HG02981 (cell line): Measurements from ENCODE around the gene INA.

Experiments
- ATAC-seq: cut with Tn5 transposase; IDR thresholded peaks from one replicate; pipeline ENCODE4 v1.9.1; 2021; ENCODE audit warnings: mild to moderate bottlenecking, moderate library complexity; ENCODE audit not compliant: unreplicated experiment

The INA gene

GRCh38 chr10:103265717-103266329 is 11.1 kb upstream of the INA start:
- no peak for ATAC-seq

GRCh38 chr10:103273041-103273441 is 3.9 kb upstream of the INA start:
- ATAC-seq: no peak

- no peak for ATAC-seq
These were observed 565 bp upstream of the INA start for GRCh38 chr10:103276251-103276895.

DNA sequence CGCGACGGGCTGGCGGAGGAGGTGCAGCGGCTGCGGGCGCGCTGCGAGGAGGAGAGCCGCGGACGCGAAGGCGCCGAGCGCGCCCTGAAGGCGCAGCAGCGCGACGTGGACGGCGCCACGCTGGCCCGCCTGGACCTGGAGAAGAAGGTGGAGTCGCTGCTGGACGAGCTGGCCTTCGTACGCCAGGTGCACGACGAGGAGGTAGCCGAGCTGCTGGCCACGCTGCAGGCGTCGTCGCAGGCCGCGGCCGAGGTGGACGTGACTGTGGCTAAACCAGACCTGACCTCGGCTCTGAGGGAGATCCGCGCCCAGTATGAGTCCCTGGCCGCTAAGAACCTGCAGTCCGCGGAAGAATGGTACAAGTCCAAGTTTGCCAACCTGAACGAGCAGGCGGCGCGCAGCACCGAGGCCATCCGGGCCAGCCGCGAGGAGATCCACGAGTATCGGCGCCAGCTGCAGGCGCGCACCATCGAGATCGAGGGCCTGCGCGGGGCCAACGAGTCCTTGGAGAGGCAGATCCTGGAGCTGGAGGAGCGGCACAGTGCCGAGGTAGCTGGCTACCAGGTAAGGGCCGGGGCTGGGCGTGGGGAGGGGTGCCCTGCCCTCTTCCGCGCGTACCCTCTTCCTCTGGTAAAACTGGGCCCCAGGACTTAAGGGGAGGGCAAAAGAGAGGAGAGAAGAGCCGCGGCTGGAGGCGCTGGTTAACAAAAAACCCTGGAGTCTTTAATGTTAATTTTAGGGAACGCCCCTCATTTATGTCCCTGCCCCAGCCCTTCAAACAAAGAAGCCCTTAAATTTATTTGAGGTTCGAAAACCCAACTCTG is 987 bp downstream of the INA start:
- no peak for ATAC-seq

DNA sequence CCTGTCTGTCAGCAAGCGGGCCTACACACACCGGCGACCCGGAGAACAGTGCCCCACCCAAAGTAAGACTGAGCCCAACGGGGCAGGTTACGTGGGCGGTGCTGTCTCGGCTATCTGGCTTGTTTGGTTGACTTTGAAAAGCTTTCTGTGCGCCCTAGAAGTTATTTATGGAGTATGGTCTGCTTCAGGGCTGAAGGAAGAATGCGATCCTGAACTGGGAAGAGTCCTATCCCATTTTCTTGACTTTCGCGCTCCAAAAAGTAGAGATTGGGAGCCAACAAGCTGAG is 1.5 kb downstream of the INA start:
- no peak for ATAC-seq

GRCh38 chr10:103278862-103279298 is 1.9 kb downstream of the INA start:
- no peak for ATAC-seq

DNA sequence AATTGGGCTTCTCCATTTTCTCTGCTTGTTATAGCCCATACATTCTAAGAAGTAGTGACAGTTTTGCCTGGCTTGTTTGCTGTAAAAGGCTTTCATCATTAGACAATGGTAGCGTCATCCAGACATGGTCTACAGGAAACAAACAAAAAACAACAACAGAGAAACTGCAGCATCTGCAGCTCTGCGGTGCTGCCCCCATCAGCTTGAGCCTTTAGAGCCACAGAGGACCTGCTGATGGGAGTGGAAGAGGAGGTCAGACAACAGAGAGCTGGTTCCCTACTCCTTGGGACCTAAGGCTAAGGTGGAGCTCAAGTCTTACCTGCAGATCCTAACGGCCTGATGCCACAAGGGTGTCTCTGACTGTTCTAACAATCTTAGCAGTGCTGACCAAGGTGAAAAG is 3.1 kb downstream of the INA start:
- no peak for ATAC-seq

DNA sequence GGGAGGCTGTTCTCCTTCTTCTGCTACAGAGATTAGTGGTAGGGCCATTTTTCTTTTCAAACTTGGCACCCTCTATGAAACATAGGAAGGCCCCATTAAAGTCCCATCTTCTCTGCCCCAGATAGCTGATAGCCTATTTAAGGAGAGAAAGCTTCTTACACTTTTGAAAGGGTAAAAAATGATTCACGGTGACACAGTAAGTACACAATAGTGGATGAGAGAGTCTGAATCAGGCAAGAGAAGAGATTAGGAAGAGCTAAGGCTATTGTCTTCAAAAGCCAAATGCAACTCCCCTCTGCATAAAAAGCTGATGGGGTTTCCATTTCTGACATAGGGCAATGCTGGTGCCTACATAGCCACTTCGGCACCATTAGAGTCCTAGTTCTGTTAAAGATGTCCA is 3.6 kb downstream of the INA start:
- ATAC-seq: no peak

DNA sequence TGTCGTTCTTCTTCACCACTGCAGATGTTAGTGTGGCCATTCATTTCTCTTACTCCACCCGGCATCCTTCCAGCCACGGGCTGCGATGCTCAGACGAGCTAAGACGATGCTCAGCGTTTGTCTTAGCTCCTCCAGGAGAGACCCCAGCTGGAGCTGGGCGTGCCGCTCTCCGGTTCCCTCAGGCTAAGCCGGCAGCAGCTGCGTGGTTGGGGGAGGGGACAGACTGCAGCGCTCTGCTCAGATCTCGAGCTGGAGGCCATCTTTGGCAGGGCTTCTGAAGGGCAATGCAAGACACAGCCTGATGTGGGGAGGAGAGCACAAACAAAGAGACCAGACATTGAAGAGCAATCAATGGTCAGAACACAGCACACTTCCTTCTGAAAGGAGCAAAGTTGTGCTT is 4.8 kb downstream of the INA start:
- ATAC-seq: no peak

GRCh38 chr10:103282961-103283360 is 6.0 kb downstream of the INA start:
- no peak for ATAC-seq

GRCh38 chr10:103284170-103284569 is 7.2 kb downstream of the INA start:
- ATAC-seq: no peak

DNA sequence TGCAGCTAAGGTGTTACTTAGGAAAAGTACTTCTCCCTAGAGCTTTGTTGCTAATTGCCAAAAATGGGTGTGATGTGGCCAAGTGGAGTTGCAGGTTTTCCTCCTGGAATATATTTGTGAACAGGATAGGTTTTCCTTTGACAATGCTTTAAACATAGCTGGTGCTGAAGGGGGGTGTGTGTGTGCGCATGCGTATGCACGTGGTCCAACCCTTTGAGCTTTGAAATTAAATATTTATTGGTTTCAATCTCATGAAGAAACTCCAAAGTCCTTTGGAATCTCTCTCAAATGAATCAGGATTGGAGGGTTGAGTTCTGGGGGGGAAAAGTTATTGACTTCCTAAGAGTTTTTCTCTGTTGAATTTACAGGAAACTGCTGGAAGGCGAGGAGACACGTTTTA is 11.1 kb downstream of the INA start:
- no peak for ATAC-seq

DNA sequence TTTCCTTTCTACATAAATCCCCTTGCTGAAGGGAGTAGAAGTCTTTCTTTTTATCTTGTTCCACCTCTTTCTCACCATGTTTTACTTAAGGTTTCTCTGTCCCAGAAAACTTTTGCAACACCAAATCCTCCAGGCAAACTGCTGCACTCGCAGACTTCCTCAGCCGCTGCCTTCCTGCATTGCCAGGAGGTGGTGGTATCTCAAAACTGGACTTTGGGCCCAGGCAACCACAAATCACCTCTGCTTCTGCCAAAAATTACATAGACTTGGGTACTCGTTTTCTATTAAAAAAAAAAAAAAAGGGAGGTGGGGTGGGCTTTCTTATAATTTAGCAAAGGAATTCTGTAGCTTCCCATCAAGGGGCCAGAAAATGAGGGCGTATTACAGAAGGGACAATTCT is 14.7 kb downstream of the INA start:
- ATAC-seq: no peak

DNA sequence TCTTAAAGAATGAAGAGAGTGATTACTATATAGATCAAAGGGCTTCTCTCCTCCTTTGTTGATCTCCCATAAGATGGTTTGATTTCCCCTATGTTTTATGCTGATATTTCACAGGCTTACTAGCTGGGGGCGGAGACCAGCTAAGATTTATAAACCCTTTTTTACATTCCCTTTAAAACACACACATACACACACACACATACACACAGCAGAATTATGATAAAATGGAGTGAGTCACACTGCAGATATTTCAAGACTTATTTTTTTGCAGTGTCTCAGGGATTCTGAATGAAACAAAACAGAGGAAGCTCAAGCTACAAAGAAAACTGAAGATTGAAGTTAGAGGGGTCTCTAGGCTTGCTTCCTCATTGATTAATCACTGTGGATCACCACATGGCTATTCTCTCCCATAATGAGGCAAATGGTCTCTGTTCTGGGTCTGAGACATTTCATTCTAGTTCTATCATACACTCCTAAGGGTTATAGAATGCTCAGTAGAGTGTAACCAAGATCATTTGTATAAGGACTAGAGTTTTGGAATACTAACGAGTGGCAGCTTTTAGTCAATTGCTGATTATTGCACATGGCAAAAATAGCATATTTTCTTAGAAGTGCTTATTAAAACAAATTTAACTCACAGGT is 18.6 kb downstream of the INA start:
- ATAC-seq: no peak

- ATAC-seq: no peak
These were observed 30.7 kb downstream of the INA start for GRCh38 chr10:103307594-103307993.

GRCh38 chr10:103310197-103310596 is 33.3 kb downstream of the INA start:
- ATAC-seq: no peak

GRCh38 chr10:103316087-103316486 is 39.1 kb downstream of the INA start:
- ATAC-seq: no peak

GRCh38 chr10:103327906-103328305 is 51.0 kb downstream of the INA start:
- ATAC-seq: no peak

DNA sequence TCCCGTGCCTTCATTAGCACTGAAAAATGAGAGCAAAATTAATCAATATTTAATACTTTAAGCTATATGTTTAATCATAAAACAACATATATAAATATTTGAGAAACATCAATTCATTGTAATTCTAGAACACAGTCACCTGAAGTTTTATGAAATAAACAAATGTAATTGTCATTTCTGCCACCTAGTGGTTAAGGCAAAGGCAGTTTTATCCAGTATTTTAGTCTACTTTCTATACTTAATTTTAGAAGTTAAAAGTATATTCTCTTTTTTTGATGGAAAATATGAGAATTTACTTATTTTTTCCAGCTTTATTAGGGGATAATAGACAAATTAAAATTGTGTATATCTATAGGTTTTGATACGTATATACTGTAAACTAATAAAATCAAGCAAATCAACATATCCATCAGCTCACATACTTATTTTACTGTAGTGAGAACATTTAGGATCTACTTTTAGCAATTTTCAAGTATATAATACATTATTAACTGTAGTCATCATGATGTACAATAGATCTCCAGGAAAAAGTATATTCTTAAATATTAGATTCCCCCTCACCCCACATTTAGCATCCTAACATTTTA is 57.1 kb downstream of the INA start:
- ATAC-seq: no peak

GRCh38 chr10:103334567-103334966 is 57.6 kb downstream of the INA start:
- no peak for ATAC-seq

- no peak for ATAC-seq
These were observed 59.4 kb downstream of the INA start for GRCh38 chr10:103336370-103336769.
